Measurements from ENCODE around the gene DYRK1A. TPM values are rescaled to one million over a fixed set of nuclear protein-coding genes. Genes with fewer than 3 reads are reported as not detected.

DYRK1A gene
- polyA plus RNA-seq, 1 donor (not counting 4 experiments of a cell fraction or from before 2014, with no cell fraction given): 25.3 TPM

DNA sequence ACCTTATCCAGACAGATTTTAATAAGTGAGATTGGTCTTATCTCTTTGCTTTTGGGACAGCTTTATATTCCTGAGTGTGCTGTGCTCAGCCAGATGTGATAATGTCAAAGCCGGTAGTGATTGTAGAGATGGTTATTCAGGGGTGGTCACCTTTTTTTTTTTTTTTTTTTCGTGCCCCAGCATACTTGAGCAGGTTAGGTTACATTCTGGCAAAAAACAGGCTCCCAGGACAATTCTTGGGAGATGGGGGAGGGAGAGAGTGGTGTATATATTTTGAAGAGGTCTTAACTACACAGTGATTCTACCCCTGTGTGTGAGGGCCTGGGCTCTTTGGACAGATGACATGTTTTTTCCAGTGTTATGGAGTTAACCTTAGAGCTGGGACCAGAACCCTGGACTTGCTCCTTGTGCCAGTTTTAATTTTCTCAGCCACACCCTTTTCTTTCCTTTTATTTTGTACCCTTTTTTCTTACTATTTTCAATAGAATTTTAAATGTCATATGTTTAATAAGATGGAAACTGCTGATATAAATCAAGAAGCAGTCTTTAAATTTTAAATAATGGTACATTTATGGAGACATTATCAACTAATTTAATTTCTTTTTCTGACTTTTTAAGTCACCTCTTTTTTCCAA is 88.4 kb downstream of the DYRK1A start:
- dilution Hi-C loops (cut with MboI; ENCODE audit: extremely low pct_ligation_motif_present, low sequenced_read_pairs): no loop called here
- Histone ChIP-seq H3K9me1 (ENCODE audit: control insufficient read depth, extremely low read depth, insufficient read depth, low read length) (peaks cover 8% of the 10 kb centered on the region), H3K36me3 (ENCODE audit: control insufficient read depth in 2 of 2, extremely low read depth in 1 of 2, insufficient read depth in 2 of 2, low read length in 2 of 2) (no peaks in the 10 kb centered on the region), H3K4me1 (ENCODE audit: control insufficient read depth, extremely low read depth, insufficient read depth, low read length) (peaks cover 46% of the 10 kb centered on the region), H3K27ac (ENCODE audit: control insufficient read depth, insufficient read depth, low read length) (no peak overlapping the region), H3K27me3 (ENCODE audit: control insufficient read depth, extremely low read depth, insufficient read depth, low read length) (no peaks in the 10 kb centered on the region), H2AFZ (ENCODE audit: control insufficient read depth, low read length) (no peak overlapping the region), H3K9me3 (ENCODE audit: control insufficient read depth, low read depth, low read length) (no peaks in the 10 kb centered on the region), H3K4me3 (ENCODE audit: control insufficient read depth in 2 of 3, extremely low read depth in 1 of 3, insufficient read depth in 2 of 3, low read depth in 1 of 3, low read length in 3 of 3) (no peak overlapping the region), H4K20me1 (ENCODE audit: control insufficient read depth, extremely low read depth, insufficient read depth, low read length) (peaks cover 15% of the 10 kb centered on the region), H3K79me2 (ENCODE audit: control insufficient read depth, insufficient read depth, low read length) (peaks cover 79% of the 10 kb centered on the region), H3K9ac (ENCODE audit: control insufficient read depth, extremely low read depth, insufficient read depth, low read length) (no peak overlapping the region), H3K4me2 (ENCODE audit: control insufficient read depth, extremely low read depth, insufficient read depth, low read depth, low read length) (no peak overlapping the region)
- DNase-seq (ENCODE audit: low read depth, low spot score) (no peak), FAIRE-seq (no peak)
- no peak for TF ChIP-seq EZH2 (IDR thresholded peaks at IDR 0.05; ENCODE audit: low read length)
- TF ChIP-seq, protein P1, sequence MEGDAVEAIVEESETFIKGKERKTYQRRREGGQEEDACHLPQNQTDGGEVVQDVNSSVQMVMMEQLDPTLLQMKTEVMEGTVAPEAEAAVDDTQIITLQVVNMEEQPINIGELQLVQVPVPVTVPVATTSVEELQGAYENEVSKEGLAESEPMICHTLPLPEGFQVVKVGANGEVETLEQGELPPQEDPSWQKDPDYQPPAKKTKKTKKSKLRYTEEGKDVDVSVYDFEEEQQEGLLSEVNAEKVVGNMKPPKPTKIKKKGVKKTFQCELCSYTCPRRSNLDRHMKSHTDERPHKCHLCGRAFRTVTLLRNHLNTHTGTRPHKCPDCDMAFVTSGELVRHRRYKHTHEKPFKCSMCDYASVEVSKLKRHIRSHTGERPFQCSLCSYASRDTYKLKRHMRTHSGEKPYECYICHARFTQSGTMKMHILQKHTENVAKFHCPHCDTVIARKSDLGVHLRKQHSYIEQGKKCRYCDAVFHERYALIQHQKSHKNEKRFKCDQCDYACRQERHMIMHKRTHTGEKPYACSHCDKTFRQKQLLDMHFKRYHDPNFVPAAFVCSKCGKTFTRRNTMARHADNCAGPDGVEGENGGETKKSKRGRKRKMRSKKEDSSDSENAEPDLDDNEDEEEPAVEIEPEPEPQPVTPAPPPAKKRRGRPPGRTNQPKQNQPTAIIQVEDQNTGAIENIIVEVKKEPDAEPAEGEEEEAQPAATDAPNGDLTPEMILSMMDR (optimal IDR thresholded peaks at IDR 0.05 in 1 of 3, IDR thresholded peaks at IDR 0.05 in 1 of 3, conservative IDR thresholded peaks at IDR 0.05 in 1 of 3; ENCODE audit: extremely low read depth in 1 of 3, insufficient read depth in 2 of 3, low read length in 3 of 3): no peak

DNA sequence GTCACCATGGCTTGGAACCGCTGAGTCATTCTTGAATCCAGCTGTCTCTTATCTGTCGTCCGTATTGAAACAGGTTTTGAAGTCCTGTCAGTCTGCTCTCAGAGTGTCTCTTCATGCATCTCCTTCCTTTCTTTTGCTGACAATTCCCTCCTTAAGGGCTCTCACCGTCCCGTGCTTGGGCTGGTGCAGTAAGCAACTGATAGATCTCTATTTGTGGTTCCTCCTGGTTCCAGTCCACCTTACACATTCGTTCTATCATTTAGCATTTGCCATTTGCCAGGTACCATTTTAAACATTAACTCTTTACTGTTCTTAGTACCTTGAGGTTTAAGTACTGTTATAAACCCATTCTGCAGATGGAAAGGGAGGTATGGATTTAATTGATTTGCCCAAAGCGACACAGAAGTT is 88.9 kb downstream of the DYRK1A start:
- Histone ChIP-seq H3K27ac (ENCODE audit: control insufficient read depth, insufficient read depth, low read length) (no peak overlapping the region), H3K36me3 (ENCODE audit: control insufficient read depth in 2 of 2, extremely low read depth in 1 of 2, insufficient read depth in 2 of 2, low read length in 2 of 2) (no peaks in the 10 kb centered on the region), H4K20me1 (ENCODE audit: control insufficient read depth, extremely low read depth, insufficient read depth, low read length) (peaks cover 16% of the 10 kb centered on the region), H3K9me1 (ENCODE audit: control insufficient read depth, extremely low read depth, insufficient read depth, low read length) (peaks cover 7% of the 10 kb centered on the region), H3K4me3 (ENCODE audit: control insufficient read depth in 2 of 3, extremely low read depth in 1 of 3, insufficient read depth in 2 of 3, low read depth in 1 of 3, low read length in 3 of 3) (no peak overlapping the region), H3K9ac (ENCODE audit: control insufficient read depth, extremely low read depth, insufficient read depth, low read length) (no peak overlapping the region), H3K9me3 (ENCODE audit: control insufficient read depth, low read depth, low read length) (no peaks in the 10 kb centered on the region), H3K79me2 (ENCODE audit: control insufficient read depth, insufficient read depth, low read length) (peaks cover 83% of the 10 kb centered on the region), H3K4me1 (ENCODE audit: control insufficient read depth, extremely low read depth, insufficient read depth, low read length) (peaks cover 41% of the 10 kb centered on the region), H3K4me2 (ENCODE audit: control insufficient read depth, extremely low read depth, insufficient read depth, low read depth, low read length) (no peak overlapping the region), H2AFZ (ENCODE audit: control insufficient read depth, low read length) (no peak overlapping the region), H3K27me3 (ENCODE audit: control insufficient read depth, extremely low read depth, insufficient read depth, low read length) (no peaks in the 10 kb centered on the region)
- DNase-seq (ENCODE audit: low read depth, low spot score): no peak
- no peak for FAIRE-seq
- dilution Hi-C loops (cut with MboI; ENCODE audit: extremely low pct_ligation_motif_present, low sequenced_read_pairs): no loop called here
- no peak for TF ChIP-seq EZH2 (IDR thresholded peaks at IDR 0.05; ENCODE audit: low read length)
- TF ChIP-seq, protein P1 (optimal IDR thresholded peaks at IDR 0.05 in 1 of 3, IDR thresholded peaks at IDR 0.05 in 1 of 3, conservative IDR thresholded peaks at IDR 0.05 in 1 of 3; ENCODE audit: extremely low read depth in 1 of 3, insufficient read depth in 2 of 3, low read length in 3 of 3): no peak
